ENCODE data around the gene GOLGA6L10. TPM values are rescaled to one million over a fixed set of nuclear protein-coding genes. Genes with fewer than 3 reads are reported as not detected.
"Not testable (repeated sequence)": the region's sequence is repeated elsewhere in the genome, so short reads cannot be mapped to it uniquely, and the experiment has no call there.

GOLGA6L10 gene
- total and polyA plus RNA-seq, 9 donors: 0.19 to 2.5 (median 0.71) TPM

- H3K9me3 ChIP-seq (replicated peaks; ENCODE audit: control insufficient read depth, low read depth, low read length); H3K36me3 ChIP-seq (ENCODE audit: control insufficient read depth, insufficient read depth, low read length); H3K27me3 ChIP-seq (ENCODE audit: control insufficient read depth, insufficient read depth, low read length); H3K27ac ChIP-seq (ENCODE audit: low read length); H3K4me1 ChIP-seq (ENCODE audit: control insufficient read depth, insufficient read depth, low read length); H3K4me3 ChIP-seq (ENCODE audit: low read length); DNase-seq: not testable (repeated sequence)
- no CpG with 5 or more reads among the region's 19 CpGs for WGBS (ENCODE audit: insufficient coverage)
Observed at GRCh38 chr15:82319522-82320278, 29.6 kb downstream of the GOLGA6L10 start.

DNA sequence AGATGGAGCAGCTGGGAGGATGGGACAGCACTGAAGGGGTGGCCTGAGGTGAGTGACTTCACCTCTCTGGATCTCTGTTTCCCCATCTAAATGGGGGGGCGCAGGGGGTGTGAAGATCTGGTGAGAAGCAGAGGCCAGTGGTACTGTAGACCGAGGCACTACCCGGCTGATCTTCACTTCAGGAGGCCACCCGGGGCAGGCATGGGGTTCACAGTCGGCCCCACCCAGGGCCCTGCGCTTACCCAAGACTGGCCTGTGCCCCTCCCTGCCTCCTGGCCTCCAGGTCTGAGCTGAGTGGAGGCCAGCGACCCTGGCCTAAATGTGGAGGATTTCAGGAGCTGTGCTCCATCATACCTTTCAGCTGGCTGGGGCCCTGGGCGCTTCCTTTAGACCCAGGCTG, 31.0 kb downstream of the GOLGA6L10 start:
- H3K4me3 ChIP-seq (ENCODE audit: low read length); H3K27ac ChIP-seq (ENCODE audit: low read length); DNase-seq; H3K4me1 ChIP-seq (ENCODE audit: control insufficient read depth, insufficient read depth, low read length); H3K36me3 ChIP-seq (ENCODE audit: control insufficient read depth, insufficient read depth, low read length); H3K27me3 ChIP-seq (ENCODE audit: control insufficient read depth, insufficient read depth, low read length); H3K9me3 ChIP-seq (replicated peaks; ENCODE audit: control insufficient read depth, low read depth, low read length): not testable (repeated sequence)
- 95% methylated on average over 6 of the region's 8 CpGs for WGBS (ENCODE audit: insufficient coverage)

DNA sequence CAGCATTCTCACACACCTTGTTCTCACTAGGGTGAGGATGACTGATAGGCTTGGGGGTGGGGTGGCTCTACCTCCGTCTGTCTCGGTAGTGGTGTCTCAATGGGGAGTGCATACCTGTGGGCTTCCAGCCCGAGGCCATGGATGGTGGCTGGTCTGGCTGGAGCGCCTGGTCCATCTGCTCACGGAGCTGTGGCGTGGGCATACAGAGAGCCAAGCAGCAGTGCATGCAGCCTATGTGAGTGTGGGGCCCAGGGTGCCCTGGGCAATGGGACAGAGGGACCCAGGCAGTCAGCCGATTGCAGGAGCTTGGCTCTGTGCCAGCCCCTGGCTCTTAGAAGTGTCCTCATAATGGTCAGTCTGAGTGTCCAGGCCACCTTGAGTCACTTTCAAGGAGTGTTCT, 31.8 kb downstream of the GOLGA6L10 start:
- not testable (repeated sequence) for DNase-seq; H3K4me3 ChIP-seq (ENCODE audit: low read length); H3K36me3 ChIP-seq (ENCODE audit: control insufficient read depth, insufficient read depth, low read length); H3K9me3 ChIP-seq (replicated peaks; ENCODE audit: control insufficient read depth, low read depth, low read length); H3K4me1 ChIP-seq (ENCODE audit: control insufficient read depth, insufficient read depth, low read length); H3K27me3 ChIP-seq (ENCODE audit: control insufficient read depth, insufficient read depth, low read length); H3K27ac ChIP-seq (ENCODE audit: low read length)
- 81% methylated on average over 7 of the region's 7 CpGs for WGBS (ENCODE audit: insufficient coverage)

GRCh38 chr15:82317091-82317489, 32.2 kb downstream of the GOLGA6L10 start:
- no peak overlapping the region for H3K27ac ChIP-seq (ENCODE audit: low read length)
- no peak overlapping the region for H3K4me3 ChIP-seq (ENCODE audit: low read length)
- H3K4me1 ChIP-seq (ENCODE audit: control insufficient read depth, insufficient read depth, low read length): peaks cover 10% of the 10 kb centered on the region
- H3K27me3 ChIP-seq (ENCODE audit: control insufficient read depth, insufficient read depth, low read length): no peaks in the 10 kb centered on the region
- WGBS (ENCODE audit: insufficient coverage): 61% methylated on average over 3 of the region's 12 CpGs
- DNase-seq: no peak
- H3K36me3 ChIP-seq (ENCODE audit: control insufficient read depth, insufficient read depth, low read length): no peaks in the 10 kb centered on the region
- H3K9me3 ChIP-seq (replicated peaks; ENCODE audit: control insufficient read depth, low read depth, low read length): no peaks in the 10 kb centered on the region

DNA sequence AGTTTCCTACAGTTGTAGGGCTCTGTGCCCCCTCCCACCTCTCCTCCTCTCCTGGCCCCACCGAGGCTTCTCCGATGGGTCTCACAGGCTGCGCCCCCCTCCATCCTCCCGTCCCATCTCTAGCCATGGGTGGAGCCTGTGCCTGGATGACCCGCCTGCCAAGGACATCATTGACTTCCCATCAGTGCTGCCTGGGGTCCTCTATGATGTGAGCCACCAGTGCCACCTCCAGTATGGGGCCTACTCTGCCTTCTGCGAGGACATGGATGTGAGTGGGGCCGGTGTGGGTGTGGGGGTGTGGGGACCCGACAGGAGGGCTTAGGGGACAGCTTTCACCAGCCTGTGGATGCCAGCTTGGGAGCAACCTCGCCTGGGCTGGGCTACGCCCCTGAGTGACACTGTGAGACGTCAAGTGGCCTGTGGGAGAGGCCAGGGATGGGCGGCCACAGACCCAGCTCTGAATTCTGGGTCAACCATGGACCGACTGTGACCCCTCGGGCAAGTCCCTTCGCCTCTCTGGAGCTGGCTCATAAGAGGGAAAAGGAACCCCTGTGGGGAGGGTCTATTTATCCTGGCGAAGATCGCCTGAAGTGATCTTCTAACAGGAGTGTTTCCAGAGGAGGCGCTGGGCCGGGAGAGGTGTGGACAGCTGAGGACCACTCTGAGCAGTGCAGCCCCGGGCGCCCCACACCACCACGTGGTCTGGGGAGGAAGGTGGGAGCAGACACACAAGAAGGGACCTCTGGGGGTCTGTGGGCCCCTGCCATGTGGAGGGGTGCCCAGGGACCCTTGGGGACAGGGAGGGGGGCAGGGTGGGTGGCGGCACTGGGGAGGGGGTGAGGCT, 32.8 kb downstream of the GOLGA6L10 start:
- not testable (repeated sequence) for H3K4me1 ChIP-seq (ENCODE audit: control insufficient read depth, insufficient read depth, low read length); H3K27ac ChIP-seq (ENCODE audit: low read length); DNase-seq; H3K27me3 ChIP-seq (ENCODE audit: control insufficient read depth, insufficient read depth, low read length); H3K4me3 ChIP-seq (ENCODE audit: low read length); H3K36me3 ChIP-seq (ENCODE audit: control insufficient read depth, insufficient read depth, low read length); H3K9me3 ChIP-seq (replicated peaks; ENCODE audit: control insufficient read depth, low read depth, low read length)
- WGBS (ENCODE audit: insufficient coverage): 87% methylated on average over 21 of the region's 23 CpGs

DNA sequence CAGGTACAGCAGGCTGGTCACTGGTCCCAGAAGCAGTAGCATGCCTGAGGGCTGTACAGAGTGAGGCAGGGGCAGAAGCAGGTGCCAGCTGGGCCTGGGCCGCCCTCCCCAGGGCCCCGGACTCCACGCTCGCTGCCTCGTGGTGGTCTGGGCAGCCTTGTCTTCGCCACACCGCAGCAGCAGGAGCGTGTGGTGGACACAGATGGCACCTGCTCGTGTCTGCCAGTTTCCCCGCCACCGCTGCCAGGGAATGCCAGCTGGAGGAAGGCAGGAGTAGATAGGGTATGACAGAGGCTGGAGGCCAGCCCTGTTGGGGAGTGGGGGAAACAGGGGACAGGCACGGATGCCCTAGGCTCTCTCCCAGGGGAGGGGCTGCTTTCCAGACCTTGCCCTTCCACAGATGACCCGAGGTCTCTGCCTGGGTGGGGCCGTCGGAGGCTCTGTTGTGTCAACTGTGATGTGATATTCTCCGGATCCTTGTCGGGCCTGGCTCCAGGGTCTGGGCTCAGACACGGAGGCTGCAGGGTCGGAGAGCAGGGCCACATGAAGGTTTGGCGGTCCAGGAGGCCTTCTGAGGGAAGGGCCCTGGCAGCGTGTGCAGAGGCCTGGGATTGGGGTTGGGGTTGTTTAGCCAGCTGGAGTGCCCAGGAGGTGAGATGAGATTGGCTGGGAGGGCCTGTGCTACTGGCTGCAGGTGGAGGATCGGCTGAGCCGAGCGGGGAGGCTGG, 33.6 kb downstream of the GOLGA6L10 start:
- no peaks in the 10 kb centered on the region for H3K27me3 ChIP-seq (ENCODE audit: control insufficient read depth, insufficient read depth, low read length)
- peaks cover 10% of the 10 kb centered on the region for H3K4me1 ChIP-seq (ENCODE audit: control insufficient read depth, insufficient read depth, low read length)
- peak; percentile 11 for DNase-seq
- no peak overlapping the region for H3K27ac ChIP-seq (ENCODE audit: low read length)
- no peaks in the 10 kb centered on the region for H3K36me3 ChIP-seq (ENCODE audit: control insufficient read depth, insufficient read depth, low read length)
- H3K9me3 ChIP-seq (replicated peaks; ENCODE audit: control insufficient read depth, low read depth, low read length): no peaks in the 10 kb centered on the region
- no peak overlapping the region for H3K4me3 ChIP-seq (ENCODE audit: low read length)
- WGBS (ENCODE audit: insufficient coverage): 74% methylated on average over 18 of the region's 24 CpGs

- WGBS (ENCODE audit: insufficient coverage): 71% methylated on average over 9 of the region's 9 CpGs
- H3K36me3 ChIP-seq (ENCODE audit: control insufficient read depth, insufficient read depth, low read length): no peaks in the 10 kb centered on the region
- no peak overlapping the region for H3K27ac ChIP-seq (ENCODE audit: low read length)
- H3K27me3 ChIP-seq (ENCODE audit: control insufficient read depth, insufficient read depth, low read length): no peaks in the 10 kb centered on the region
- no peak for DNase-seq
- H3K9me3 ChIP-seq (replicated peaks; ENCODE audit: control insufficient read depth, low read depth, low read length): peaks cover 2% of the 10 kb centered on the region
- H3K4me3 ChIP-seq (ENCODE audit: low read length): no peak overlapping the region
- H3K4me1 ChIP-seq (ENCODE audit: control insufficient read depth, insufficient read depth, low read length): peaks cover 10% of the 10 kb centered on the region
Observed at GRCh38 chr15:82314769-82315518, 34.3 kb downstream of the GOLGA6L10 start.

GRCh38 chr15:82313951-82314768, 35.1 kb downstream of the GOLGA6L10 start:
- not testable (repeated sequence) for H3K9me3 ChIP-seq (replicated peaks; ENCODE audit: control insufficient read depth, low read depth, low read length); H3K4me1 ChIP-seq (ENCODE audit: control insufficient read depth, insufficient read depth, low read length); H3K36me3 ChIP-seq (ENCODE audit: control insufficient read depth, insufficient read depth, low read length); H3K27me3 ChIP-seq (ENCODE audit: control insufficient read depth, insufficient read depth, low read length); DNase-seq; H3K4me3 ChIP-seq (ENCODE audit: low read length); H3K27ac ChIP-seq (ENCODE audit: low read length)
- 82% methylated on average over 11 of the region's 21 CpGs for WGBS (ENCODE audit: insufficient coverage)

GRCh38 chr15:82313446-82313845, 35.8 kb downstream of the GOLGA6L10 start:
- Histone ChIP-seq H3K4me3 (ENCODE audit: low read length) (no peak overlapping the region), H3K27me3 (ENCODE audit: control insufficient read depth, insufficient read depth, low read length) (no peaks in the 10 kb centered on the region), H3K4me1 (ENCODE audit: control insufficient read depth, insufficient read depth, low read length) (peaks cover 10% of the 10 kb centered on the region), H3K27ac (ENCODE audit: low read length) (no peak overlapping the region), H3K36me3 (ENCODE audit: control insufficient read depth, insufficient read depth, low read length) (no peaks in the 10 kb centered on the region), H3K9me3 (replicated peaks; ENCODE audit: control insufficient read depth, low read depth, low read length) (peaks cover 2% of the 10 kb centered on the region)
- DNase-seq: no peak
- 67% methylated on average over 1 of the region's 2 CpGs for WGBS (ENCODE audit: insufficient coverage)
